ENCODE results near the gene DNAJB8.

DNA sequence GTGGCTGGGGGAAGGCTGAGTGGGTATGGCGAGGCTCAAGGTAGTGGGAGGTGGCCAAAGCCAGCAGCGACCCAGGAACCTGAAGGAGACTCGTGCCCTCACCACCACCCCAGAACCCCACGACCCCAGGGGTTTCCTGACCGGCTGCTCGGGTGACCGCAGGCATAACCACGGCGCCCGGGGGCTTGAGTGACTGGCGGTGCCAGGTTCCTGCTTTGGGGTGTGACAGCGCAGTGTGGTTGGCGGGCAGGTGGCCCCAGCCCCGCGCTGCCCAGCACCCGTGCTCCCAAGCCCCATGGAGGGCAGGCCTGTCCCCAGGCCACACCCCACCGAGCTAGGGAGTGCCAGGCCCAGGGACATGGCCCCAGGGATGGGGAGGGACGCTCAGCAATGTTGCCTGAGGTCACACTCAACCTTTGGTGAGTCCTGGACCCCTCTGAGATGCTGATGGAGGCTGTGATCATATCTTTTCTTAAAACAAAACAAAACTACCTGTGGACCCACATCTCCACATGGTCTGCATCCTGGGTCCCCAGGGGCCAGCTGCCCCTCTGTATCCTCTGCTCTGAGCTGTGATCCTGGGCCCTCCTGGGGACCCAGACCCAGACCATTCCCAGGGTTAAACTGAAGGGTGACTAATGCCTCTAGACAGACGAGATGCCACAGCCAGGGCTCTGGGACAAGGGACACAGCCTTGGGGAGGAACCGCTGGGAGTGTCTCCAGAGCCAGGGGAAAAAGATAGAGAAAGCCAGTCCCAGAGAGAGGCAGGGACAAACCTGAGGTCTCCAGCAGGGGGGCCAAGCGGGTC is 13.0 kb downstream of the DNAJB8 start:
- TF ChIP-seq YY1 (IDR thresholded peaks at IDR 0.05; ENCODE audit: low read depth), result no peak
- no peak for TF ChIP-seq RAD21 (IDR thresholded peaks at IDR 0.05; ENCODE audit: low read depth)
- no peak for TF ChIP-seq EGR1 (IDR thresholded peaks at IDR 0.05)
- TF ChIP-seq TAF1 (IDR thresholded peaks at IDR 0.05; ENCODE audit: low read depth), result no peak
- TF ChIP-seq, protein P1, sequence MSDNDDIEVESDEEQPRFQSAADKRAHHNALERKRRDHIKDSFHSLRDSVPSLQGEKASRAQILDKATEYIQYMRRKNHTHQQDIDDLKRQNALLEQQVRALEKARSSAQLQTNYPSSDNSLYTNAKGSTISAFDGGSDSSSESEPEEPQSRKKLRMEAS (IDR thresholded peaks at IDR 0.05), result no peak
- no peak for TF ChIP-seq EP300 (IDR thresholded peaks at IDR 0.05; ENCODE audit: borderline replicate concordance)
- no peak for TF ChIP-seq FOXM1 (IDR thresholded peaks at IDR 0.05; ENCODE audit: borderline replicate concordance, low read depth)
- no peak for TF ChIP-seq TCF12 (IDR thresholded peaks at IDR 0.05; ENCODE audit: low read depth)
- TF ChIP-seq REST (IDR thresholded peaks at IDR 0.05; ENCODE audit: low read depth), result no peak
- TF ChIP-seq NFIC (IDR thresholded peaks at IDR 0.05), result no peak
- no peak for TF ChIP-seq TEAD4 (IDR thresholded peaks at IDR 0.05)
- TF ChIP-seq CEBPB (IDR thresholded peaks at IDR 0.05), result no peak
- TF ChIP-seq ZBTB7A (IDR thresholded peaks at IDR 0.05; ENCODE audit: low read depth), result no peak
- TF ChIP-seq, protein P2, sequence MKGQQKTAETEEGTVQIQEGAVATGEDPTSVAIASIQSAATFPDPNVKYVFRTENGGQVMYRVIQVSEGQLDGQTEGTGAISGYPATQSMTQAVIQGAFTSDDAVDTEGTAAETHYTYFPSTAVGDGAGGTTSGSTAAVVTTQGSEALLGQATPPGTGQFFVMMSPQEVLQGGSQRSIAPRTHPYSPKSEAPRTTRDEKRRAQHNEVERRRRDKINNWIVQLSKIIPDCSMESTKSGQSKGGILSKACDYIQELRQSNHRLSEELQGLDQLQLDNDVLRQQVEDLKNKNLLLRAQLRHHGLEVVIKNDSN (IDR thresholded peaks at IDR 0.05), result no peak

All from Ishikawa (cell line).